ENCODE data around the gene ANO6. TPM values are rescaled to one million over a fixed set of nuclear protein-coding genes. Genes with fewer than 3 reads are reported as not detected.
"Not testable (repeated sequence)": the region's sequence is repeated elsewhere in the genome, so short reads cannot be mapped to it uniquely, and the experiment has no call there.

The ANO6 gene
- total RNA-seq, 1 experiment from 2014 or later: 46.8 TPM

DNA sequence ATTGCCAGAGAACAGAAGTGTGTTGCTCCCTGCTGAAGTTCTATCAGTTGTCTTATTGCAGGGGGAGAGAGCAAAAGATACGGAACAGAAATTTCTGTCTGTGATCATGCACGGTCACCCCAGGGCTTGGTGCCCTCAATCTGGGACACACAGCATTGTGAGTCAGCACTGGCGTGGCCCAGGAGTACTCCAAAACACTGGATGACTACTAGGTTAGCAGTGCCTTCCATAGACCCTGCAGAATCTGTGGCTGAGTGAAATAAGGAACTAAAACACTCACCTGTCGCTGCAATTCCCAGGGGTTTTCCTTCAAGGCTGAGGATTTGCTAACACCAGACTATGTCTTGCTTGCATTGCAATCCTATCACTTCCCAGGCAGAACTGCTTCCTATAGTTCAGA lies 165.5 kb downstream of the ANO6 start:
- H3K9me3 Mint-ChIP-seq: no peaks in the 10 kb centered on the region
- ATAC-seq: no peak
- no peak for DNase-seq (ENCODE audit: low spot score)
- no peaks in the 10 kb centered on the region for H3K4me1 Mint-ChIP-seq
- H3K27ac Mint-ChIP-seq: no peak overlapping the region
- POLR2A ChIA-PET: no interaction called here
- TF ChIP-seq ZNF317 (CRISPR knock-in tag; IDR thresholded peaks at IDR 0.05; ENCODE audit: borderline replicate concordance, low read depth) (no peak), OVOL2 (CRISPR knock-in tag; IDR thresholded peaks at IDR 0.05; ENCODE audit: borderline replicate concordance) (no peak), ERG (CRISPR knock-in tag; IDR thresholded peaks at IDR 0.05) (no peak), ZNF423 (CRISPR knock-in tag; IDR thresholded peaks at IDR 0.05) (no peak), NR1H2 (CRISPR knock-in tag; IDR thresholded peaks at IDR 0.05) (no peak), ZNF671 (CRISPR knock-in tag; IDR thresholded peaks at IDR 0.05) (no peak), NFYB (CRISPR knock-in tag; conservative IDR thresholded peaks at IDR 0.05; ENCODE audit: low read depth) (no peak)
- TF ChIP-seq, protein P1, sequence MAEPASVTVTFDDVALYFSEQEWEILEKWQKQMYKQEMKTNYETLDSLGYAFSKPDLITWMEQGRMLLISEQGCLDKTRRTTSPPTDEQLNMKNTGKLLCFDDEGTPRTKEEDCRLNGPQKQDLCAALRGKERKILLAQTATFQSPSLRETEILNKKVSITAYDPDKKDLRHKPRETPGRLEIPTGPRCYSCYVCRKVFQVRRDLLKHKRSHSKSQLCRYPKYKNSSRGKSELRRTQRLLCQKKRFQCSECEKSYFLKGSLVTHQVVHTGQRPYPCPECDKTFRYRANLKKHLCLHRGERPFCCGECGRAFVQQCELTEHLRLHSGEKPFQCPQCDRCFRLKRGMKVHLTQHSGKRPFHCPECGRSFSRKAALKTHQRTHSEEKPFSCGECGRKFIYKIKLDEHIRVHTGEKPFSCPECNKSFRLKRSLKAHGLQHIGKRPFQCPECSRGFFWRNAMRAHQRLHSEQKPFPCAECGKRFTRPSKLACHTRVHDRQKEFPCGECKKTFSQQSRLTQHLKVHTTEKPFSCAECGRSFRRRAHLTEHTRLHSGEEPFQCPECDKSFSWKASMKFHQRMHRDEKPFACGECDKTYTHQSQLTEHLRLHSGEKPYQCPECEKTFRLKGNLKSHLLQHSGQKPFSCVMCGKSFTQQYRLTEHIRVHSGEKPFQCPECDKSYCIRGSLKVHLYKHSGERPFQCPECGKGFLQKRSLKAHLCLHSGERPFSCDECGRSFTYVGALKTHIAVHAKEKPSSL (CRISPR knock-in tag; conservative IDR thresholded peaks at IDR 0.05): no peak
- TF ChIP-seq, protein P2, sequence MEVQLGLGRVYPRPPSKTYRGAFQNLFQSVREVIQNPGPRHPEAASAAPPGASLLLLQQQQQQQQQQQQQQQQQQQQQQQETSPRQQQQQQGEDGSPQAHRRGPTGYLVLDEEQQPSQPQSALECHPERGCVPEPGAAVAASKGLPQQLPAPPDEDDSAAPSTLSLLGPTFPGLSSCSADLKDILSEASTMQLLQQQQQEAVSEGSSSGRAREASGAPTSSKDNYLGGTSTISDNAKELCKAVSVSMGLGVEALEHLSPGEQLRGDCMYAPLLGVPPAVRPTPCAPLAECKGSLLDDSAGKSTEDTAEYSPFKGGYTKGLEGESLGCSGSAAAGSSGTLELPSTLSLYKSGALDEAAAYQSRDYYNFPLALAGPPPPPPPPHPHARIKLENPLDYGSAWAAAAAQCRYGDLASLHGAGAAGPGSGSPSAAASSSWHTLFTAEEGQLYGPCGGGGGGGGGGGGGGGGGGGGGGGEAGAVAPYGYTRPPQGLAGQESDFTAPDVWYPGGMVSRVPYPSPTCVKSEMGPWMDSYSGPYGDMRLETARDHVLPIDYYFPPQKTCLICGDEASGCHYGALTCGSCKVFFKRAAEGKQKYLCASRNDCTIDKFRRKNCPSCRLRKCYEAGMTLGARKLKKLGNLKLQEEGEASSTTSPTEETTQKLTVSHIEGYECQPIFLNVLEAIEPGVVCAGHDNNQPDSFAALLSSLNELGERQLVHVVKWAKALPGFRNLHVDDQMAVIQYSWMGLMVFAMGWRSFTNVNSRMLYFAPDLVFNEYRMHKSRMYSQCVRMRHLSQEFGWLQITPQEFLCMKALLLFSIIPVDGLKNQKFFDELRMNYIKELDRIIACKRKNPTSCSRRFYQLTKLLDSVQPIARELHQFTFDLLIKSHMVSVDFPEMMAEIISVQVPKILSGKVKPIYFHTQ (CRISPR knock-in tag; IDR thresholded peaks at IDR 0.05): no peak
- TF ChIP-seq, protein P3, sequence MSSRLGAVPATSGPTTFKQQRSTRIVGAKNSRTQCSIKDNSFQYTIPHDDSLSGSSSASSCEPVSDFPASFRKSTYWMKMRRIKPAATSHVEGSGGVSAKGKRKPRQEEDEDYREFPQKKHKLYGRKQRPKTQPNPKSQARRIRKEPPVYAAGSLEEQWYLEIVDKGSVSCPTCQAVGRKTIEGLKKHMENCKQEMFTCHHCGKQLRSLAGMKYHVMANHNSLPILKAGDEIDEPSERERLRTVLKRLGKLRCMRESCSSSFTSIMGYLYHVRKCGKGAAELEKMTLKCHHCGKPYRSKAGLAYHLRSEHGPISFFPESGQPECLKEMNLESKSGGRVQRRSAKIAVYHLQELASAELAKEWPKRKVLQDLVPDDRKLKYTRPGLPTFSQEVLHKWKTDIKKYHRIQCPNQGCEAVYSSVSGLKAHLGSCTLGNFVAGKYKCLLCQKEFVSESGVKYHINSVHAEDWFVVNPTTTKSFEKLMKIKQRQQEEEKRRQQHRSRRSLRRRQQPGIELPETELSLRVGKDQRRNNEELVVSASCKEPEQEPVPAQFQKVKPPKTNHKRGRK (CRISPR knock-in tag; IDR thresholded peaks at IDR 0.05; ENCODE audit: borderline replicate concordance): no peak
- no peak overlapping the region for H3K4me3 Mint-ChIP-seq
- peaks cover 40% of the 10 kb centered on the region for H3K36me3 Mint-ChIP-seq
- H3K27me3 Mint-ChIP-seq (ENCODE audit: low read depth): no peaks in the 10 kb centered on the region
- CTCF ChIA-PET: no interaction called here

DNA sequence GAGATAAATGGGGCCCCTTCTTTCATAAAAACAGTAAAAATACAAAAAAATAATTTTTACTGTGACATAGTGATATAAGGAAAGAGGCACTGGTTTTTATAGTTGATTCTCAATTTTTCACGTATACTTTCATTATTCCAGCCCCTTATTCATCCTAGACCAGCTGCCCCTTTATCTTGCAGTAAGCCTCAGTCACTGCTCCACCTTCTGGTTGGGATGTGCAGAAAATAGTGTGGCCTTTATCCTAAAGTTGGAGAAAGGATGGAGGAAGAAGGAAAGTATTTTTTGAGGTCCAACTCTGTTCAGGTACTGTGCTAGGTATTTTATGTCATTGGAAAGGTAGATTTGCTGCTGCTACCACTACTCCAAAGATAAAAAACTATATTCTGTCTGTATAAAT lies 172.7 kb downstream of the ANO6 start:
- H3K27me3 Mint-ChIP-seq (ENCODE audit: low read depth): no peaks in the 10 kb centered on the region
- ChIA-PET POLR2A (interaction anchor here (1.5 kb wide), 1 partner anchor 173 kb away, joined by 4 read pairs; the partner anchor contains the start of gene ANO6), CTCF (interaction anchor here (0.6 to 2.1 kb wide), 17 partner anchors 10 to 223 kb away, joined by 3 to 26 read pairs (median 4); partner anchors contain the start of gene ANO6)
- peak overlapping the region; percentile 26; the same call in 1 of the 2 replicates for H3K27ac Mint-ChIP-seq
- H3K4me3 Mint-ChIP-seq: no peak overlapping the region
- peaks cover 16% of the 10 kb centered on the region for H3K4me1 Mint-ChIP-seq
- peaks cover 51% of the 10 kb centered on the region for H3K36me3 Mint-ChIP-seq
- no peak for TF ChIP-seq RELA (CRISPR knock-in tag; IDR thresholded peaks at IDR 0.05; ENCODE audit: borderline replicate concordance)
- no peak for DNase-seq (ENCODE audit: low spot score)
- ATAC-seq: peak; percentile 81
- H3K9me3 Mint-ChIP-seq: peaks cover 11% of the 10 kb centered on the region

DNA sequence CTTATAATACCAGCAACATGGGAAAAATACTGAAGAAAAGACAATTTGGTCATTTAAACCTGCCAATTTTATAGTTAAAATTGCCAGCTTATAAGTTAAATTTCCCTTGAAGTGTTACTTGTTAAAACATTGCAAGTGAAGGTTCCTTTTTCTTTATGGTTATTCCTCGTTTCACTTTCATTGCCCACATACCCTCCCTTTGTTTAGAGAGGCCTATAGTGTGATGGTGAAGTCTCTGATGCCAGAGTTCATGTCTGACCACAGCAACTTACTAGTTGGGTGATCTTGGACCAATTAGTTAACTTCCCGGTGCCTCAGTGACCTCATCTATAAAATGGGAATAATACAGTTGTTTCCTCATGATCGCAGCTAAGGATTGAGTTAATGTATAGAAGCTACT lies 173.5 kb downstream of the ANO6 start:
- H3K4me1 Mint-ChIP-seq: peaks cover 16% of the 10 kb centered on the region
- H3K27me3 Mint-ChIP-seq (ENCODE audit: low read depth): no peaks in the 10 kb centered on the region
- ChIA-PET CTCF (interaction anchor here (0.6 to 2.1 kb wide), 18 partner anchors 11 to 223 kb away, joined by 3 to 26 read pairs (median 4); partner anchors contain the start of gene ANO6), POLR2A (no interaction called here)
- no peak overlapping the region for H3K27ac Mint-ChIP-seq
- peaks cover 18% of the 10 kb centered on the region for H3K9me3 Mint-ChIP-seq
- DNase-seq (ENCODE audit: low spot score) (no peak), ATAC-seq (no peak)
- H3K4me3 Mint-ChIP-seq: no peak overlapping the region
- H3K36me3 Mint-ChIP-seq: peaks cover 51% of the 10 kb centered on the region
- no peak for TF ChIP-seq ARID4B (CRISPR knock-in tag; IDR thresholded peaks at IDR 0.05; ENCODE audit: borderline replicate concordance)

DNA sequence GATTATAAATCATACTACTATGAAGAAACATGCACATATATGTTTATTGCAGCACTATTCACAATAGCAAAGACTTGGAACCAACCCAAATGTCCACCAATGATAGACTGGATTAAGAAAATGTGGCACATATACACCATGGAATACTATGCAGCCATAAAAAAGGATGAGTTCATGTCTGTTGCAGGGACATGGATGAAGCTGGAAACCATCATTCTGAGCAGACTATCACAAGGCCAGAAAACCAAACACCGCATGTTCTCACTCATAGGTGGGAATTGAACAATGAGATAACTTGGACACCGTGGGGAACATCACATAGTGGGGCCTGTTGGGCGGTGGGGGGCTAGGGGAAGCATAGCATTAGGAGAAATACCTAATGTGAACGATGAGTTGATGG lies 181.6 kb downstream of the ANO6 start:
- ATAC-seq; DNase-seq (ENCODE audit: low spot score); H3K27me3 Mint-ChIP-seq (ENCODE audit: low read depth); CTCF ChIA-PET; H3K27ac Mint-ChIP-seq; H3K4me1 Mint-ChIP-seq; POLR2A ChIA-PET; H3K4me3 Mint-ChIP-seq: not testable (repeated sequence)
- peaks cover 60% of the 10 kb centered on the region for H3K36me3 Mint-ChIP-seq
- H3K9me3 Mint-ChIP-seq: peaks cover 46% of the 10 kb centered on the region

Measured in WTC11 (cell line).